AG04449 (cell line): ENCODE measurements around the gene TBX3.

Experiments used
- CTCF ChIA-PET: fragments of 350-600 bp; formaldehyde crosslinking; extraction: SDS; loops from one replicate; lab custom pipeline; 2021; ENCODE audit warnings: antibody characterized with exemption; lab: Yijun Ruan, JAX
- POLR2A ChIA-PET: fragments of 400-600, 350-600 bp; formaldehyde crosslinking; extraction: SDS; loops from one replicate; lab custom pipeline; 2020; ENCODE audit warnings: antibody characterized with exemption, inconsistent platforms; lab: Yijun Ruan, JAX
- DNase-seq: peaks from one replicate; pipeline ENCODE4 v3.0.0-alpha.2; 2010; ENCODE audit warnings: low read depth, low spot score
- H3K4me3 ChIP-seq: 2 replicates; pipeline ENCODE4 v1.5.1; 2011; ENCODE audit warnings: low read depth, mild to moderate bottlenecking, control low read depth, low read length
- TF ChIP-seq, protein P1 (sequence below): IDR thresholded peaks from one replicate; pipeline ENCODE4 v1.5.1; 2011; ENCODE audit warnings: mild to moderate bottlenecking, moderate library complexity, low read length, control low read depth, inconsistent platforms; ENCODE audit not compliant: insufficient read depth; ENCODE audit errors: missing control alignments

The TBX3 gene

DNA sequence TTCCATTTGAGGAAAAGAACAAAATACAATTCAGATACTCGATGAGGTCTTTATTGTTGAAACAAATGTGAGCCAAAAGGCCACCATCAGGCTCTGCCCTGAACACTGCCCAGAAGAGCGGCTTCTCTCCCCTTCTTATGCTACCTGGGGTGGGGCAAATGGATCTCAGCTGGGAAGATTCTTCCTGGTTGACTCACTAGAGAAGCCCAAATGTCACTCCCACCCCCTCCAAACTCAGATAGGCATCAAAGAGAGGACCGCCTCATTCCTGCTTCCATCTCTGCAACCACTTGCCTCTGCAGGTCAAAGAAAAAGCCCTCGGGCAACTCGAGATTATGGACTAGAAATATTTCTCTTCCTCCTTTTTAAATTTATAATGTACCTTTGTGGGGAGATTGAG lies 55.8 kb downstream of the TBX3 start:
- no peak overlapping the region for H3K4me3 ChIP-seq
- no peak for DNase-seq
- ChIA-PET POLR2A (no interaction called here), CTCF (interaction anchor here (0.6 to 7.6 kb wide), 2 partner anchors 10 to 601 kb away, joined by 3 to 60 read pairs; no protein-coding TSS in a partner anchor)
- TF ChIP-seq, protein P1, sequence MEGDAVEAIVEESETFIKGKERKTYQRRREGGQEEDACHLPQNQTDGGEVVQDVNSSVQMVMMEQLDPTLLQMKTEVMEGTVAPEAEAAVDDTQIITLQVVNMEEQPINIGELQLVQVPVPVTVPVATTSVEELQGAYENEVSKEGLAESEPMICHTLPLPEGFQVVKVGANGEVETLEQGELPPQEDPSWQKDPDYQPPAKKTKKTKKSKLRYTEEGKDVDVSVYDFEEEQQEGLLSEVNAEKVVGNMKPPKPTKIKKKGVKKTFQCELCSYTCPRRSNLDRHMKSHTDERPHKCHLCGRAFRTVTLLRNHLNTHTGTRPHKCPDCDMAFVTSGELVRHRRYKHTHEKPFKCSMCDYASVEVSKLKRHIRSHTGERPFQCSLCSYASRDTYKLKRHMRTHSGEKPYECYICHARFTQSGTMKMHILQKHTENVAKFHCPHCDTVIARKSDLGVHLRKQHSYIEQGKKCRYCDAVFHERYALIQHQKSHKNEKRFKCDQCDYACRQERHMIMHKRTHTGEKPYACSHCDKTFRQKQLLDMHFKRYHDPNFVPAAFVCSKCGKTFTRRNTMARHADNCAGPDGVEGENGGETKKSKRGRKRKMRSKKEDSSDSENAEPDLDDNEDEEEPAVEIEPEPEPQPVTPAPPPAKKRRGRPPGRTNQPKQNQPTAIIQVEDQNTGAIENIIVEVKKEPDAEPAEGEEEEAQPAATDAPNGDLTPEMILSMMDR: no peak

DNA sequence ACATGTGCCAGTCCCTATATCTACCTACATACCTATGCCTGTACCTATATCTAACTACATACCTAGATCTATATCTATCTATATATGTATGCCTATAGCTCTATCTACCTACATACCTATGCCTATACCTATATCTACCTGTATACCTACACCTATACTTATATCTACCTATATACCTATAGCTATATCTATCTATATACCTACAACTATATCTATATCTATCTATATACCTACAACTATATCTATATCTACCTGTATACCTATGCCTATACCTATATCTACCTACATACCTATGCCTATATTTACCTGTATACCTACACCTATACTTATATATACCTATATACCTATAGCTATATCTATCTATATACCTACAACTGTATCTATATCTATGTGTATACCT lies 56.6 kb downstream of the TBX3 start:
- TF ChIP-seq, protein P1: no peak
- CTCF ChIA-PET: interaction anchor here (1.4 to 7.6 kb wide), 3 partner anchors 10 to 1290 kb away, joined by 4 to 75 read pairs (median 60); no protein-coding TSS in a partner anchor
- POLR2A ChIA-PET: no interaction called here
- DNase-seq: no peak
- H3K4me3 ChIP-seq: no peak overlapping the region

DNA sequence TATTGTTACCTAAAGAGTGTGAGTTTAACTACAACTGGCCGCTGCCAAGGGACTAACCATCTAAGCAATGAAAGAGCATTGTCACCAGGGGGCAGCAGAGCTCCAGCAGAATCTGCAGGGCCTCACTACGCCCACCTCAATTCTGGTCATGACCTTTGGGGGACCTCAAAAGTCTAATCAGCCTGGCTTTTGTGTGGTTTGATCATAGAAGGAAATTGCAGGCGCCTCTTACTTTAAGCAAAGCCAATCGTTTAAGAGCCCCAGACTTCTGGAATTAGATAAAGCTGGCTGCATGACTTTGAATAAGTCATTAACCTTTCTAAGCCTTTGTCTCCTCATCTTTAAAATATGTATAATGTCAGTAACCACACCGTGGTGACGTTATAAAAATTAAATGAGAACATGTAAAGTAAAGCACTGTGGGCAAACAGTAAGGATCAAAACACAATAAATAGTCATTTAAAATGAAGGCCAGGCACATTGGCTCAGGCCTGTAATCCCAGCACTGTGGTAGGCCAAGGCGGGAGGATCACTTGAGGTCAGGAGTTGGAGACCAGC lies 58.6 kb downstream of the TBX3 start:
- no peak for DNase-seq
- no peak overlapping the region for H3K4me3 ChIP-seq
- TF ChIP-seq, protein P1: peak; percentile 84
- ChIA-PET POLR2A (no interaction called here), CTCF (interaction anchor here (0.8 to 7.6 kb wide), 15 partner anchors 11 to 1633 kb away, joined by 3 to 75 read pairs (median 5); no protein-coding TSS in a partner anchor)

DNA sequence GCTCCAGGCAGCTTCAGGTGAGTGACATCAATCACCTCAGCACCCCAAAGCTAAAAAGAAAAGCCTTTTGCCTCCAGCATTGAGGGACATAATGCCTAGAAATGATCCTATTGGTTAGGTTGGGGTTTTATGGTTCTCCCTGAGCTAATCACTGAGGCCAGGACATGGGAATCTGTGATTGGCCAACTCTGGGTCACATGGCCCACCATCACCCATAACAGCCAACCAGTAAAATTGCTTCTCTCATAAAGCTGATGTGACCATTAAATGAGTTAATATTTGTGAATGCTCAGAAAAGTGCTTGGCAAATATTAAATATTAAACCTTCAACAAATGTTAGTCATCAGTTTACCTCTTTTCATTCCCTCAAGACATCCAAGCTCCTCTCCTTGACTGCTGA lies 60.2 kb downstream of the TBX3 start:
- POLR2A ChIA-PET: no interaction called here
- CTCF ChIA-PET: interaction anchor here (1.3 to 7.6 kb wide), 6 partner anchors 9 to 1294 kb away, joined by 3 to 75 read pairs (median 16); no protein-coding TSS in a partner anchor
- TF ChIP-seq, protein P1: no peak
- no peak for DNase-seq
- no peak overlapping the region for H3K4me3 ChIP-seq
